GM10847 (cell line): ENCODE results near the gene SSTR5.

Source experiments
- POLR2A ChIP-seq: IDR thresholded peaks from 2 replicates; pipeline ENCODE4 v1.6.1; 2011; ENCODE audit not compliant: insufficient read length; ENCODE audit errors: extremely low read depth

The SSTR5 gene

DNA sequence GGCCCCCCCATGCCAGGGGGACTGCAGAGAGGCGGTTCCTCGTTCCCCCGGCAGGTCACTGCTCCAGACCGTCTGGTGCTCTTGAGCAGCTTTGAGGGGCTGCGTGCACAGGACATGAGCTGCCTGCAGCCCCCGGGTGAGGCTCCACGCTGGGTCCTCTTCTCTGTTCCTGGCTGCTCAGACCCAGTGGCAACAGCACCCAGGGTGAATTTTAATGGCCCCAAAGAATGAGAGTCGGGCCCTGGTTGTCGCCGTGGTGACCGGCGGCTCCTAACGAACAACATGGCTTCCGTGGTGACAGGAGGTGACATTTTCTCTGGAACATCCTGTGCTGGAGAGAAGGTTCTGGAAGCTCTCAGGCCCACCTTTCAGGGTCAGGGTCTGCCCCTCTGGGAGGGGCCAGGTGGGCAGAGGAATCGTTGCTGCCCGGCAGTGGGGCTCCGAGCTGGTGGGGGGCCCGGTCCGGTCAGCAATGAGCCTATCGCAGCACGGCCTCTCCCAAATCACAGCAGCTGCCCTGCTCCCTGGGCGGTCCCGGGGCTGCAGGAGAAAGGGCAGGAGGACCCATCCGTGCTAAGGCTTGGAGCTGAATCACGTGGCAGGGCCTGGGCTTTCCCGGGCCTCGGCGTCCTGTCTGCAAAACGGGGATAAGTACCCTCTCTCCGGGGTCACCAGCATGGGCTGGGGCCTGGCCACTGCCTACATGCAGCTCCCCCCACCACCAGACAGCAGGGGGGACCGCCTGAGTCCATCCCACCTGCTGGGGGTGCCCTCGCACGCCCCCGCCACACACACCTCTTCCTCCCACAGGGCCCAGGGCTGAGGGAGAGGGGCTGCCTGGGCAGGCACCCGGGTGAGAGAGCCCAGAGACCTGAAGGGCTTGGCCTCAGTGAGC, 26.9 kb downstream of the SSTR5 start:
- no peak for TF ChIP-seq POLR2A

- no peak for TF ChIP-seq POLR2A
Observed at GRCh38 chr16:1100084-1100800, 27.7 kb downstream of the SSTR5 start.

DNA sequence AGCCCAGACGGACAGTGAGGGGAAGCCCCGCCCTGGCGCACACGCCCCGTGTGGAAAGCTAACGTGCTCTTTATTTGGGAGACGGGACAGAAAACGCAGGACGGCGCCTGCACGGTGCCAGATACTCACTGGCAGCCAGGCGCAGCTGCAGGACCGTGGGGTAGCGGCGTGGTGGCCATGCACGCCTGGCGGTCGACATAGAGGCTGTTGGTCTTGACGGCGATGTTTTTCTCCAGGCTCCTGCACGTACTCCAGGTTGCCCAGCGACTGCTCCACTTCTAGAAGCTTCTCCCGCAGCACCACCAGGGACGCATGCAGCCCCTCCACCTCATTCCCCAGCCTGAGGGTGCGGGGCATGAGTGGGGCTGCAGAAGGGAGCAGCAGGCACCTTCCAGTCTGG, 28.6 kb downstream of the SSTR5 start:
- no peak for TF ChIP-seq POLR2A

- TF ChIP-seq POLR2A = no peak
Observed at GRCh38 chr16:1101573-1102332, 29.2 kb downstream of the SSTR5 start.

- no peak for TF ChIP-seq POLR2A
Observed at GRCh38 chr16:1102333-1102700, 29.8 kb downstream of the SSTR5 start.

DNA sequence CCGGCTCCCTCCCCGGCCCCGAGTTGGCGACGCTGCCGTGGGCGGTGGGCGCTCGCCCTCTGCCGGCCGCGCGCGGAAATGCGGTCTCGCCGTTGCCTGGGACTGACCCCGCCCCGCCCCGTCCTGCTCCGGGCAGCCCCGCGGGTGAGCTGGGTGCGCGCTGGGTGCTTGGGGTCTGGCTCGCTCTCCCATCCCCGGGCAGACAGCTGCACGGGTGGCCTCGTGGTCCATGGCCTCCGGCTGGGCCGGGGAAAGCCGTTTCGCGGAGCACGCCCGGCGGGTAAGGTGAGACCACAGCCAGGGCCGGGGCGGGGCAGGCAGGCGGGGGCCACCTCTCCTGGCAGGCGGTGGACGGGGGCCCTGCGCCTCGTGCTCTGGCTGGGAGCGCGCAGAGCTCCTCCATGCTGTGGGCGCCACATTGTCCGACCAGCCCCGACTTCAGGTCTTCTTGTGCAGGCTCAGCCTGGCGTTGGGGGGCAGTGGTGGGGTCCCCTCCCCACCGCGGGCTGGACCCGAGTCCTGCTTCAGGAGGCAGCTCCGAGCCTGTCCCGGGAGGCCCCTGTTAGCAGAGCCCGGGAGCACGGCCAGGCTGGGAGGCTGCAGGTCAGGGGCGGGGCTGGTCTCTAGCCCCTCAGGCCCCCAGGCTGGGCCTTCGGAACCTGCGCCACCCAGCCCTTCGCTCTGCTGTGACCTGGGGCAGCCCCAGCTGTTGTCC, 30.5 kb downstream of the SSTR5 start:
- TF ChIP-seq POLR2A = no peak

DNA sequence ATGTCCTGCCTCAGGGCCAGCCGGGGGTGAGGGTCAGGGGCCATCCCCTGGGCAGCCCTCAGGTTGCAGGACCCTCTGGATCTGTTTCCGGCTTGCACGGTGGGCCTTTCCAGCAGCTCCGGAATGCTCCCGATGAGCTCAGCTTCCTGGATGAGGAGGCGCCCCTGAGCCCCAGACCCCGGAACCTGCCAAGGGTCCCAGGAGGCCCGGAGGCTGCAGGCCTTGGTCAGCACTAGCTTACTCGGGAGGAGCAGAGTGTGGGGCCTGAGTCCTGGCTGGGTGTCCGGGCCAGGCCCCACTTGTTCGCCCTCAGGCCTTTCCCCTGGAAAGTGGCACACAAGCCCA, 31.1 kb downstream of the SSTR5 start:
- no peak for TF ChIP-seq POLR2A

GRCh38 chr16:1105888-1106620, 33.5 kb downstream of the SSTR5 start:
- no peak for TF ChIP-seq POLR2A

DNA sequence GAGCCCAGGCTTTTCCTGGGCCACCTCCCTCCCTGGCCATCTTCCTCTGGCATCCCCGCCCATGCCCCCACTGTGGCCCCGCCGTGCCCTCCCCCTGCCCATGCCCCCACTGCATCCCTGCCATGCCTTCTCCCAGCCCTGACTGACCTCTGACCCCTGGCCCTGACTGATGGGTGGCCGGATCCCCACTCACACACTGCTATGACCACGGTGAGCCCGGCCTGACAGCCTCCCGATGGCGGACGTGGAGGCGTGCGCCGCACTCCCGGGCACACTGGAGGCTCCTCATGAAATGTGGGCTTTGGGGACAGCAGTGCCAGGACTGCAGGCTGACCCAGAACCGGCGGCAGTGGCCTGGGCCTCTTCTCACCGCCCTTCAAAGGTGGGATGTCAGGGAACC, 34.1 kb downstream of the SSTR5 start:
- TF ChIP-seq POLR2A = no peak

GRCh38 chr16:1107141-1107540, 34.6 kb downstream of the SSTR5 start:
- no peak for TF ChIP-seq POLR2A

DNA sequence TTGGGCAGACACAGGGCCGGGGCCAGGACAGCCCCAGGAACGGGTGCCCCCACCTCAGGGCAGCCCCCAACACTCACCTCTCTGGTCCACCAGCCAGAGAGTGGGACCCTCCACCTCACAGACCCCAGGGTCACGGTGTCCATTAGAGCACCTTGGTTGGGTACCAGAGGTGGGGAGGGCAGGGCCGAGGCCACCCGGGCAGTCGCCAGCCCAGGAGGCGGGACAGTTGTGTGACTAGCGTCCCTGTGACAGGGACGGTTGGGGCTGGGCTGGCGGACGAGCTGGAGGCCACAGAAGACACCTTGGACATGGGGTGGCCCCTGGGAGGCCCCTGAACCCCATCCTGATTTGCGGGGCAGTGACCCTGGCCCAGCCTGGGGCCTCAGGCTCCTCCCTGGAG, 35.2 kb downstream of the SSTR5 start:
- TF ChIP-seq POLR2A = no peak

DNA sequence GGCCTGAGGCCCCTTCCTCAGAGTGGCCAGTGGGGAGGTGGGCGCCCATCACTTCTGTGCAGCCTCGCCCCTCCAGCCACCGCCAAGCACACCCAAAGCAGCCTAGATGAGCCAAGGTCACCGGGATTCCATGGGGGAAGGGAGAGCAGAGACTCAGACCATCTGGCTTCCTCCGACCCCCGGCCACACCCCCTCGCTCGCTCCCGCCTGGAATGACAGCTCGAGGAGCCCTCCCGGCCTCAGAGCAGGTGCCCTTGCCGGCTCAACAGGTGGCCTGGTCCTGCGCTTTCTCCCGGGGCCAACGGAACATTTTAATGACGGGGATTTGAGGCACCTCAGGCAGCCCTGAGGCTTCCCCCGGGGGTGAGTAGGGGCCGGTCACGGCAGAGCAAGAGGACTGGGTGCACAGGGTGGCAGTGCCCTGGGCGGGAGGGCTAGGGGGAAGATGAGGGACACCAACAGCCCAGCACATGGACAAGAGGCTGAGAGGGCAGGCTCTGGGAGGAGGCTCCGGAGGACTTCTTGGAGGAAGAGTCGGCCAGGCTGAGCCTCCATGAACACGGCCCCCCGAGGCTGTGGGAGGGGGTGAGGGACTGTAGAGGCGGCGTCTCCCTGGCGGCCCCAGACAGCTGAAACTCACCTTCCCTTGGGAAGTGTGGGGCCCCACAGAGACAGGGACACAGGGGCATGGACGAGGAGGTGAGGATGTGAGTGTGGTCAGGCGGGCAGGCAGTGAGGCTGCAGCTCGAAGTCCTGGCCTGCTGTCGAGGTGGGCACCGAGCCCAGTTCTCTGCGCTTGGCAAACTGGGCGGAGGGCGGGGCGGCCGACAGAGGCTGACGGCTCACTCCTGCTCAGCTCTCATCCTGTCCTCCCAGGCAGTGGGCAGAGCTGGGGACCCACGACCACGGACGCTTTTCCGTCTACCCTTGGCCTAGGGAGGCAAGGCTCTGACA, 36.0 kb downstream of the SSTR5 start:
- TF ChIP-seq POLR2A = no peak

GRCh38 chr16:1109648-1110047, 37.1 kb downstream of the SSTR5 start:
- TF ChIP-seq POLR2A = no peak
